DOHH2 (cell line): ENCODE measurements around the gene ATP1A3.

Experiments
- CTCF ChIP-seq: fragments of 200-600 bp; sonication (generic); IDR thresholded peaks from one replicate; pipeline ENCODE4 v1.5.1; 2014; ENCODE audit warnings: antibody characterized with exemption, mild to moderate bottlenecking, low read depth, low read length; ENCODE audit not compliant: poor library complexity, severe bottlenecking
- EZH2phosphoT487 ChIP-seq: fragments of 200-600 bp; sonication (generic); IDR thresholded peaks from 2 replicates; pipeline ENCODE4 v1.6.1; 2017; ENCODE audit warnings: borderline replicate concordance, mild to moderate bottlenecking, antibody characterized with exemption, low read length, moderate library complexity, mixed read lengths

DNA sequence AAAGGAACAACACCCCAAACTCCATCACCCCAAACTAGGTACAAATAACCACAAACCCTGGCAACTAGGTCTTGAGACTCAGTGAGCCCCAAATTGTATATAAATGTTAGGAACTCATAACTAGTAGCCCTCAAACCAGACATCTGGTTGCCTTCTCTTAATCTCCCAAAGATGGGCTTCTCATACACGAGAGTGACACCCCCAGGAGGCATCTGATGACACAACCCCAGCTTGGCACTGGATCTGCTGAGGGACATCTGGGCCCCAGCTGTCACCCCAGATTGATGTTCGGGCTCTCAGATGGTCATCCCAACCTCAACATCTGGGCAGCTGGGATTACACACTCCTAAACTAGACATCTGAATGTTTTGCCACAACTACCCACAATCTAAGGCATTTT lies 49.7 kb downstream of the ATP1A3 start:
- TF ChIP-seq CTCF (no peak), EZH2phosphoT487 (no peak)
